ENCODE data around the gene ALG3.

ALG3 gene

GRCh38 chr3:184290331-184290730 lies 41.6 kb upstream of the ALG3 start:
- TF ChIP-seq CTCF (IDR thresholded peaks at IDR 0.05; ENCODE audit: insufficient read depth, low read length, missing control alignments), result no peak
- POLR2A ChIA-PET, result no interaction called here
- DNase-seq (ENCODE audit: low read depth, low spot score), result no peak
- no peak overlapping the region for H3K4me3 ChIP-seq (ENCODE audit: low read depth, low read length)
- CTCF ChIA-PET, result interaction anchor here (1.0 to 1.9 kb wide), 7 partner anchors 10 to 406 kb away, joined by 3 to 6 read pairs (median 4); partner anchors contain the start of gene PARL

GRCh38 chr3:184289426-184289938 lies 40.7 kb upstream of the ALG3 start:
- TF ChIP-seq CTCF (IDR thresholded peaks at IDR 0.05; ENCODE audit: insufficient read depth, low read length, missing control alignments), result peak; percentile 36
- no peak for DNase-seq (ENCODE audit: low read depth, low spot score)
- H3K4me3 ChIP-seq (ENCODE audit: low read depth, low read length), result no peak overlapping the region
- CTCF ChIA-PET, result interaction anchor here (0.6 to 1.9 kb wide), 25 partner anchors 8 to 410 kb away, joined by 3 to 17 read pairs (median 4); partner anchors contain the start of gene PARL
- POLR2A ChIA-PET, result no interaction called here

GRCh38 chr3:184284696-184285095 lies 35.9 kb upstream of the ALG3 start:
- ChIA-PET CTCF (interaction anchor here (0.8 to 1.7 kb wide), 12 partner anchors 10 to 424 kb away, joined by 3 to 16 read pairs (median 4); partner anchors contain the start of genes EEF1AKMT4 and EIF2B5), POLR2A (no interaction called here)
- no peak overlapping the region for H3K4me3 ChIP-seq (ENCODE audit: low read depth, low read length)
- peak; percentile 34 for TF ChIP-seq CTCF (IDR thresholded peaks at IDR 0.05; ENCODE audit: insufficient read depth, low read length, missing control alignments)
- peak; percentile 26 for DNase-seq (ENCODE audit: low read depth, low spot score)

- TF ChIP-seq CTCF (IDR thresholded peaks at IDR 0.05; ENCODE audit: insufficient read depth, low read length, missing control alignments), result no peak
- ChIA-PET POLR2A (no interaction called here), CTCF (interaction anchor here (1.1 to 1.6 kb wide), 6 partner anchors 21 to 388 kb away, joined by 3 to 16 read pairs (median 5); no protein-coding TSS in a partner anchor)
- H3K4me3 ChIP-seq (ENCODE audit: low read depth, low read length), result no peak overlapping the region
- no peak for DNase-seq (ENCODE audit: low read depth, low spot score)
Measured at GRCh38 chr3:184283681-184284080, 34.9 kb upstream of the ALG3 start.

- TF ChIP-seq CTCF (IDR thresholded peaks at IDR 0.05; ENCODE audit: insufficient read depth, low read length, missing control alignments), result no peak
- CTCF ChIA-PET, result interaction anchor here (1.6 kb wide), 2 partner anchors 55 to 243 kb away, joined by 5 read pairs; no protein-coding TSS in a partner anchor
- POLR2A ChIA-PET, result no interaction called here
- no peak overlapping the region for H3K4me3 ChIP-seq (ENCODE audit: low read depth, low read length)
- no peak for DNase-seq (ENCODE audit: low read depth, low spot score)
Measured at GRCh38 chr3:184282941-184283340, 34.2 kb upstream of the ALG3 start.

- DNase-seq (ENCODE audit: low read depth, low spot score), result no peak
- ChIA-PET CTCF (no interaction called here), POLR2A (no interaction called here)
- H3K4me3 ChIP-seq (ENCODE audit: low read depth, low read length), result no peak overlapping the region
- TF ChIP-seq CTCF (IDR thresholded peaks at IDR 0.05; ENCODE audit: insufficient read depth, low read length, missing control alignments), result no peak
Measured at GRCh38 chr3:184277366-184277765, 28.6 kb upstream of the ALG3 start.
